SH-SY5Y (cell line): ENCODE measurements around the gene RAB3D.

ENCODE experiments used
- GATA2 ChIP-seq: IDR thresholded peaks from 2 replicates; pipeline ENCODE4 v1.6.1; 2011; ENCODE audit warnings: mild to moderate bottlenecking, low read depth, low read length
- GATA3 ChIP-seq: IDR thresholded peaks from 2 replicates; pipeline ENCODE4 v1.6.1; 2011; ENCODE audit warnings: low read depth, mild to moderate bottlenecking, low read length, moderate library complexity

- TF ChIP-seq GATA3 = no peak
- no peak for TF ChIP-seq GATA2
These were observed 1.3 kb downstream of the RAB3D start for GRCh38 chr19:11338121-11338520.
